HG02884 (cell line): ENCODE measurements around the gene CFB.
A peak's percentile ranks its signal among the peaks of the same experiment; 100 is the strongest.
"Not testable (repeated sequence)": the region's sequence is repeated elsewhere in the genome, so short reads cannot be mapped to it uniquely, and the experiment has no call there.

Source experiments
- ATAC-seq: cut with Tn5 transposase; IDR thresholded peaks from one replicate; pipeline ENCODE4 v1.9.1; 2021; ENCODE audit warnings: mild to moderate bottlenecking, moderate library complexity; ENCODE audit not compliant: unreplicated experiment

CFB gene

GRCh38 chr6:31945507-31946369 is at the start of gene CFB:
CFB (plus strand) TSS chr6:31946095; CDS start chr6:31946222, 127 bp downstream.
- no peak for ATAC-seq

- ATAC-seq: no peak
Observed at GRCh38 chr6:31896493-31896855, 49.4 kb upstream of the CFB start.

GRCh38 chr6:31896856-31897611 is 48.9 kb upstream of the CFB start:
- ATAC-seq: no peak

- ATAC-seq: no peak
Observed at GRCh38 chr6:31897612-31898382, 48.1 kb upstream of the CFB start, which contains the start of gene EHMT2. EHMT2 (minus strand) TSS chr6:31897698; CDS start chr6:31897677, 21 bp downstream.

- ATAC-seq: no peak
Observed at GRCh38 chr6:31898383-31899011, 47.4 kb upstream of the CFB start.

- ATAC-seq: no peak
Observed at GRCh38 chr6:31899215-31899614, 46.7 kb upstream of the CFB start.

- no peak for ATAC-seq
Observed at GRCh38 chr6:31899882-31900722, 45.8 kb upstream of the CFB start.

GRCh38 chr6:31900917-31901414 is 44.9 kb upstream of the CFB start:
- ATAC-seq: no peak

- ATAC-seq: no peak
Observed at GRCh38 chr6:31901415-31901952, 44.4 kb upstream of the CFB start.

- peak; percentile 39 for ATAC-seq
Observed at GRCh38 chr6:31901953-31902643, 43.8 kb upstream of the CFB start, which contains the start of gene ZBTB12. ZBTB12 (minus strand) TSS chr6:31902086; CDS start chr6:31901305, 781 bp downstream.

- no peak for ATAC-seq
Observed at GRCh38 chr6:31903957-31904356, 41.9 kb upstream of the CFB start.

- no peak for ATAC-seq
Observed at GRCh38 chr6:31905041-31905440, 40.9 kb upstream of the CFB start.

GRCh38 chr6:31906122-31906521 is 39.8 kb upstream of the CFB start:
- no peak for ATAC-seq

GRCh38 chr6:31906727-31907126 is 39.2 kb upstream of the CFB start:
- not testable (repeated sequence) for ATAC-seq

- no peak for ATAC-seq
Observed at GRCh38 chr6:31907158-31907813, 38.6 kb upstream of the CFB start.

- not testable (repeated sequence) for ATAC-seq
Observed at GRCh38 chr6:31908255-31908654, 37.6 kb upstream of the CFB start.

GRCh38 chr6:31908791-31909190 is 37.1 kb upstream of the CFB start:
- ATAC-seq: peak; percentile 63

- ATAC-seq: not testable (repeated sequence)
Observed at GRCh38 chr6:31909298-31909697, 36.6 kb upstream of the CFB start.
